ENCODE results near the gene PLEKHG4B.

Gene PLEKHG4B

DNA sequence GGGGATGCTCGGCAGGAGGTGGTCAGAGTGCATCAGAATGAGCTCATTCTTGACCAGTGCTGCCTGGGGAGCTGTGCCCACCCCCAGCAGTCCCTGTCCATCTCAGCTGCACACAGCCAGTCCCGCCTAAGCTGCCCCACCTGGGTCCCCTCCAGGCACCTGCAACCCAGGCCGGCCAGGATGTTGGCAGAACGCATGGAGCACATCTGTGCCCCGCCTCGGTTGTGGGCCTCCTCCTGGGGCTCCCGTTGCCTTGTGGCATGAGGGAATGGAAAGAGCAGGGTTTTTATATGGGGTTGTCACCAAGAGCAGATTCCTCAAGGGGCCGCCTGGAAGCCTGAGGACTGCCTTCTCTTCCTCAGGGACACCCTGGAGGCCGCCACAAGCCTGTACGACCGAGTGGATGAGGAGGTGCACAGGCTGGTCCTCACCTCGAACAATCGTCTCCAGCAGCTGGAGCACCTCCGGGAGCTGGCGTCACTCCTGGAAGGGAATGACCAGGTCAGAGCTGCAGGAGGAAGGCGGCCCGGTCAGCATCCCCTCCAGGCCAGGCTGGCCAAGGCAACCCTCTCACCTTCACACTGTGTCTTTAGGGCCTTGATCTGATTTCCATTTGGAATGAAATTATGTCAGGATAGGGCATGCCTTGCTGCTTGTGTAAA is 64.6 kb downstream of the PLEKHG4B start:
- DNase-seq (no peak), ATAC-seq (replicated peaks) (no peak)
- Mint-ChIP-seq H3K4me3 (no peak overlapping the region), H3K9me3 (no peaks in the 10 kb centered on the region), H3K27me3 (peaks cover 46 to 71% of the 10 kb centered on the region in 2 donors), H3K27ac (no peak overlapping the region), H3K4me1 (ENCODE audit: low read depth in 2 of 2) (peaks cover 0 to 3% of the 10 kb centered on the region in 2 donors), H3K36me3 (ENCODE audit: insufficient read depth) (no peaks in the 10 kb centered on the region)

DNA sequence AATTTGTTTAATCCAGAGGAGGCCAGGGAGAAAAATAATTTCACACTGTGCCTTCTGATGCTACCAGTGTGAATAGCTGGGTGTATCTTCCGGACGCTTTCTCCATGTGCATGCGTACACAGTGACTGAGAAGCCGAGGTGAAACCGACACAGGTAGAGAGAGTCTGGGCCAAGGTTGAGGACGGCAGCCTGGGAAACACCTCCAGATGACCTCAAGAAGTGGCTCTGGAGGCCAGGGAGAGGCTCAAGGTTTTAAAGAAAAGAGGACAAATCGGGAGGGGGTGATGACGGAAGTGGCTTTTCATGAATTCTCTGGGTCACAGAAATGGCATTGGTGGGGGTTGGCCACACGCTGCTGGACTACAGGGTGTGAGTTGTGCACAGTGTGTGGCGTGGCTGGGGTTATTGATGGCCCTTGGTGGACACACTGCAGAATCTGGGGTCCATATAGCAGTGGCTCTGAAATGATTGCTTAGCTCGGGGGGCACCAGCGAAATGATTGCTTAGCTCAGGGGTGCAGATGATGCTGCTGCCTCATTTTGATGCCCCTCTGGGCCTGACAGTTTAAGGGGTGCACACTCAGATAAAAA is 65.3 kb downstream of the PLEKHG4B start:
- DNase-seq (no peak), ATAC-seq (replicated peaks) (no peak)
- Mint-ChIP-seq H3K27me3 (peaks cover 47 to 77% of the 10 kb centered on the region in 2 donors), H3K36me3 (ENCODE audit: insufficient read depth) (no peaks in the 10 kb centered on the region), H3K9me3 (no peaks in the 10 kb centered on the region), H3K4me3 (no peak overlapping the region), H3K4me1 (ENCODE audit: low read depth in 2 of 2) (peaks cover 0 to 3% of the 10 kb centered on the region in 2 donors), H3K27ac (no peak overlapping the region)

DNA sequence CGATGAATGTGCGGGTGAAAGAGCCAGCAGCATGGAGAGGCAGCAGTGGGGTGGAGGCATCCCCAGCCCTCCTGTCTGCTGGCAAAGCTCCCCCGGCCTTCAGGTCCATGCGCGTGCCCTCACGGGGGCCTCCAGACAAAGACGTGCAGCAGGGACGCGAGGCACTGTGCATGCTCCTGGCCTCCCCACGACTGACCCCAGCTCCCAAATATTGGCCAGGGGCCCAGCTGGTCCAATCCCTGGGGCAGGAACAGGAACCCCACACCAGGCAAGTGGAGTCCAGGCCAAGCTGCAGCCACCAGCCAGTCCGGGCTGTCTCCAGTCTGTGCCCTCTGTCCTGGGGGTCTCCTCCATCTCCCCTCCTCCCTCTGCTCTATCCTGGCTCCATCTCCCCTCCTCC is 65.8 kb downstream of the PLEKHG4B start:
- Mint-ChIP-seq H3K27ac (no peak overlapping the region), H3K4me3 (no peak overlapping the region), H3K36me3 (ENCODE audit: insufficient read depth) (no peaks in the 10 kb centered on the region), H3K9me3 (no peaks in the 10 kb centered on the region), H3K27me3 (peaks cover 47 to 77% of the 10 kb centered on the region in 2 donors), H3K4me1 (ENCODE audit: low read depth in 2 of 2) (peaks cover 0 to 3% of the 10 kb centered on the region in 2 donors)
- no peak for ATAC-seq (replicated peaks)
- DNase-seq, result no peak

DNA sequence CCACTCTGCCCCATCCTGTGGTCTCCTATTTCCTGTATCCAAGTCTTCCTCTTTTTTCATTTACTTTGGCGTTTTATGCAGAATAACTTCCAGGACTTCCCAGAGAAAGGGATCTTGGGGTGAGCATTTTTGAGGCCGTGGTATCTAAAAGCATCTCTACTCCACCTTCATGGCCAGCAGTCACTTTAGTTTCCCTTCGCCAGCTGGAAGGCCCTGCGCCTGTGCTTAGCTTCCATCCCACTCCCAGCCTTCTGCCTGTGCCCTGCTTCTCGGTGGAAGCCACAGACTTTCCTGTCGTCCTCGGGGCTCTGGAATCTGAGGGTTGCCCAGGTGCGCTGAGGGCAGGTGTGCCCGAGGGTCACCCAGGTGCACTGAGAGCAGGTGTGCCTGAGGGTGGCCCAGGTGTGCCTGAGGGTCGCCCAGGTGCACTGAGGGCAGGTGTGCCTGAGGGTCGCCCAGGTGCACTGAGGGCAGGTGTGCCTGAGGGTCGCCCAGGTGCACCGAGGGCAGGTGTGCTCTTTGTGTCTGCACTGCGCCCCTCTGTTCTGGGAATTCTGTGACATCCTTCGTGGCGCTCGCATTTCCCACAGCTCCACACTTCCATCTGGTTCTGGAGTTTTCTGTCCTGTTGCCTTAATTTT is 67.0 kb downstream of the PLEKHG4B start:
- peak overlapping the region in 1 of 2 donors; percentile 15 for H3K27ac Mint-ChIP-seq
- H3K4me1 Mint-ChIP-seq (ENCODE audit: low read depth in 2 of 2), result peaks cover 0 to 3% of the 10 kb centered on the region in 2 donors
- no peak for DNase-seq
- no peaks in the 10 kb centered on the region for H3K9me3 Mint-ChIP-seq
- no peak for ATAC-seq (replicated peaks)
- peaks cover 47 to 77% of the 10 kb centered on the region in 2 donors for H3K27me3 Mint-ChIP-seq
- H3K4me3 Mint-ChIP-seq, result no peak overlapping the region
- no peaks in the 10 kb centered on the region for H3K36me3 Mint-ChIP-seq (ENCODE audit: insufficient read depth)

DNA sequence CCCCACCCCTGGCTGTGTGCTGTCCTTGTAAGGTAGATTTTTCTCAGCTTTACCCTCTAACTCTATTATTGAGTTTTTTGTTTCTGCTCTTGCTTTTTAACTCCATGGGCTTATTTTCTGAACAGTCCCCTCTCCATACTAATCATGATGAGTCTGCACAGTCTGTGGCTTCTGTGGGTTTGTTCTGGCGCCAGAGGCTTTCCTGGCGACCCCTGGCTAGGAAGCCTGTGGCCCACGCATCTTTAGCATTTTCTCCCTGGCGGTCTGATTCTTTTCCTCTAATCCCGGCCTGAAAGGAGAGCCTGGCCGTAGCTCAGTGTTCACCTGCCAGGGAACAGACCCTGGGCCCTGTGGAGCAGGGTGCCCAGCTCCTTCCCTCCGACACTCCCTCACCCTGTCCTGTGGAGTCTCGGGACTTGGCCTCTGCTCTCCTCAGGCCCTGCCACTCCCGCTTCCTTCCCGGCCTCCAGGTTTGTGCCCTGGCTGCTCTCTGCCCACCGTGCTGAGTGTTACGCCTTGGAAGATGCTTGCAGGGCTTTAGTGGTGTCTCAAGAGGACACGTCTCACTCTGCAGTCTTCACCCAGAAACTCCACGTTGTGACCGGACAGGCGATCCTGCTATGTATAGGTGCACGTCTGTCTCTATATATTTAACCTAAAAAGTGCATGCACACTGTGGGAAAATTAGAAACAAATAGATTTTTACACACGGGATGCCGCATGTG is 67.6 kb downstream of the PLEKHG4B start:
- no peak for DNase-seq

DNA sequence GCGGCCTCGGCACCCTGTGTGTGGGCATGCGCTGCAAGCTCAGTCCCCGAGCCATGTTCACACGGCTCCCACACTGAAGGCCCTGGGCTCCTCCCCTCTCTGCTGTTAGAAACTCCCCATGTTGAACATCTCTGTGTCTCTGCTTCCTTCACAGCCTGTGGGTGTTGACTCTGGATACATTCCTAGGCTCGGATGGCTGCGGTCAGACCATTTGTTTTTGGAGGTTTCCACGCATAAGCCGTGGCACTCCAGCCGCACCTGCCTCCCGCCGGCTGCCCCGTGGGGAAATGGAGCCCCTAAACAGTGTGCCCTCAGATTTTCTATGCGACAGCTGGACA is 68.2 kb downstream of the PLEKHG4B start:
- no peak for DNase-seq
- peaks cover 47 to 66% of the 10 kb centered on the region in 2 donors for H3K27me3 Mint-ChIP-seq
- H3K36me3 Mint-ChIP-seq (ENCODE audit: insufficient read depth), result no peaks in the 10 kb centered on the region
- no peaks in the 10 kb centered on the region for H3K9me3 Mint-ChIP-seq
- H3K27ac Mint-ChIP-seq, result peak overlapping the region in 1 of 2 donors; percentile 59
- no peak overlapping the region for H3K4me3 Mint-ChIP-seq
- H3K4me1 Mint-ChIP-seq (ENCODE audit: low read depth in 2 of 2), result peaks cover 0 to 3% of the 10 kb centered on the region in 2 donors
- ATAC-seq (replicated peaks), result no peak

More for the DNA sequence above, 67.6 kb downstream of the PLEKHG4B start:
- Mint-ChIP-seq H3K4me3 (no peak overlapping the region), H3K9me3 (no peaks in the 10 kb centered on the region), H3K36me3 (ENCODE audit: insufficient read depth) (no peaks in the 10 kb centered on the region), H3K27me3 (peaks cover 47 to 71% of the 10 kb centered on the region in 2 donors), H3K27ac (peak overlapping the region; percentile 15 to 59), H3K4me1 (ENCODE audit: low read depth in 2 of 2) (peaks cover 0 to 3% of the 10 kb centered on the region in 2 donors)
- no peak for ATAC-seq (replicated peaks)

DNA sequence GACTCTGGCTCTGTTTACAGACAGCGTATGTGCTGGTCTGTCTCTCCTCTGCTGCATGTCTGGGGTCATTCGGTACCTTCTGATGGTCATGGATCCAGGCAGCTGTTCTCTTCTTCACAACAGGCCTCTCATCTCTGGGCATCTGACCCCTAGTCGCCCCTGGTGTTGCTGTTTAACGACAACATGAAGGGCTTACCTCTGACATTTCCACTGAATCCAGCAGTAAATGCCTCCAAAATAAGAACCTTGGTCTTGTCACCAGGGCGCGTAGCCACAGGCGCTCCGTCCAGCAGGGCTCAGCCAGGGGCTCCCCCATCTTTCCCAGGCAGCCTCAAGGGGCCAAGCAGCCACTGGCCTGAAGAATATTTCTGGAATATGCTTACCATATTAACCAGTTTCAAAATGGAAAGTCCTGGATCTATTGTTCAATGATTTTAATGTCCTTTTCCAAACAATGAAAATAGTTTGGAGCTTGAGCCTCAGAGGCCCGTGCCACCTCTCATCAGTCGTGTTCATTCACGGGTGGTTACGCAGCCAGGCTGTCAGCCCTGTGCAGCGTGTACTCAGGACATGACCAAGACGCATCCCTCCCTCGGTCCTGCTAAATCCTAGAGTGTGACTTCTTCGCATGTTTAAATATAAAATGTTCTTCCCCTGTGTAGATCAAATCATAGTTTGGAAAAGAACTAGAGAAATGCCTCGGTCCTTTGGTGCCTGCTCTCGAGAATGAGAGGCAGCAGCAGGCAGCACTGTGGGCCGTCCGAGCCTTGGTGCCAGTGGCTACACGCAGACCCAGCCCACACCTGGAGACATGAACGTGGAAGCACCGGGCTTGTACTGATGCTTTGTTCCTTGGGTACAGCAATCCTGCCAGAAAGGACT is 69.2 kb downstream of the PLEKHG4B start:
- H3K27me3 Mint-ChIP-seq, result peaks cover 47 to 56% of the 10 kb centered on the region in 2 donors
- H3K4me3 Mint-ChIP-seq, result no peak overlapping the region
- H3K4me1 Mint-ChIP-seq (ENCODE audit: low read depth in 2 of 2), result peaks cover 0 to 3% of the 10 kb centered on the region in 2 donors
- DNase-seq (no peak), ATAC-seq (replicated peaks) (no peak)
- no peaks in the 10 kb centered on the region for H3K36me3 Mint-ChIP-seq (ENCODE audit: insufficient read depth)
- no peak overlapping the region for H3K27ac Mint-ChIP-seq
- H3K9me3 Mint-ChIP-seq, result no peaks in the 10 kb centered on the region

DNA sequence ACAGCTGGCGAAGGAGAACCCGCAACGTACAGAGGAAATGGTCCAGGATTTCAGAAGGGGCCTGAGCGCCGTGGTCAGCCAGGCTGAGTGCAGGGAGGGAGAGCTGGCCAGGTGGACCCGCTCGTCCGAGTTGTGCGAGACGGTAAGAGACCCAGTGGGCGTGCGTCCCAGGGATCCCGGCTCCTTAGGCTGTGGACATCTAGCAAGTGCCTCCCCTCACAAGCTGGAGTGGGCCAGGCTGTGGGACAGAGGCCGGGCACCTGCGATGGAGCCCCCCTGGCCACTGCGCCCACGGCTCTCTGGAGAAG is 69.8 kb downstream of the PLEKHG4B start:
- no peak for DNase-seq
- H3K4me3 Mint-ChIP-seq, result no peak overlapping the region
- H3K9me3 Mint-ChIP-seq, result no peaks in the 10 kb centered on the region
- peaks cover 0 to 3% of the 10 kb centered on the region in 2 donors for H3K4me1 Mint-ChIP-seq (ENCODE audit: low read depth in 2 of 2)
- H3K27me3 Mint-ChIP-seq, result peaks cover 42 to 50% of the 10 kb centered on the region in 2 donors
- no peaks in the 10 kb centered on the region for H3K36me3 Mint-ChIP-seq (ENCODE audit: insufficient read depth)
- H3K27ac Mint-ChIP-seq, result no peak overlapping the region
- ATAC-seq (replicated peaks), result no peak

DNA sequence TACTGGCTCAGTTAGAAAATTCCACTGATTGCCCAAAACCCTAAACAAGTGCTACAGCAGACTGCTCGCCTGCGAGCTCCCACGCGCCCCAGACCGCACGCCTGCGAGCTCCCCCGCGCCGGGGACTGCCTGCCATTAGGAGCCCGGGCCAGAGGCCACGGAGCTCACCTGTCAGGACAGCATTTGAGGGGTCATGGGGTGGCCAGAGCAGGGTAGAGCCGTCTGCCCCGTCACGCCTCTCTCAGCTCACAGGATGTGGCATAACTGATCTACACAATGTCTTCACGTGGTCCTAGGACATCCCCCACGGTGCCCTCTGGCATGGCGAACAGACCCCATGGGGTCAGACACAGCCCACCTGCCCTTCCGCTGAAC is 70.2 kb downstream of the PLEKHG4B start:
- Mint-ChIP-seq H3K27me3 (peaks cover 38 to 46% of the 10 kb centered on the region in 2 donors), H3K9me3 (no peaks in the 10 kb centered on the region), H3K4me1 (ENCODE audit: low read depth in 2 of 2) (peaks cover 0 to 3% of the 10 kb centered on the region in 2 donors), H3K36me3 (ENCODE audit: insufficient read depth) (no peaks in the 10 kb centered on the region), H3K4me3 (no peak overlapping the region), H3K27ac (no peak overlapping the region)
- ATAC-seq (replicated peaks) (no peak), DNase-seq (no peak)

DNA sequence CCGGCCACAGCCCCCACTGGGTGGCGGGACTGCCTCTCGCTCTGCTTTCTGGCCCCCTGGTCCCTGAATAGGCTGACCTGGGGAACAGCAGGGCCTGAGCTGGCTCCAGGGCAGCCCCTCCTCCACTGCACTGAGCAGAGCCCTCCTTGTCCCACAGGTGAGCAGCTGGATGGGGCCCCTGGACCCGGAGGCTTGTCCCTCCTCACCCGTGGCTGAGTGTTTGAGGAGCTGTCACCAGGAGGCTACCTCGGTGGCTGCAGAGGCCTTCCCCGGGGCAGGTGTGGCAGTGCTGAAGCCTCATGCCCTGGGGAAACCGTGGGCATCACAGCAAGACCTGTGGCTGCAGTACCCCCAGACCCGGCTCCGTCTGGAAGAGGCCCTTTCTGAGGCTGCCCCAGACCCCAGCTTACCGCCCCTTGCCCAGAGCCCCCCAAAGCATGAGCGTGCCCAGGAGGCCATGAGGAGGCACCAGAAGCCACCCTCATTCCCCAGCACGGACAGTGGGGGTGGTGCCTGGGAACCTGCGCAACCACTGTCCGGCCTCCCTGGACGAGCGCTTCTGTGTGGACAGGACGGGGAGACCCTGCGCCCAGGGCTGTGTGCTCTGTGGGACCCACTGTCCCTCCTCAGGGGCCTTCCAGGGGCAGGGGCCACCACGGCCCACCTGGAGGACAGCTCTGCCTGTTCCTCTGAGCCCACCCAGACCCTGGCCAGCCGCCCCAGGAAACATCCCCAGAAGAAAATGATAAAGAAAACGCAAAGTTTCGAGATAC is 70.8 kb downstream of the PLEKHG4B start:
- peaks cover 0 to 3% of the 10 kb centered on the region in 2 donors for H3K4me1 Mint-ChIP-seq (ENCODE audit: low read depth in 2 of 2)
- no peaks in the 10 kb centered on the region for H3K36me3 Mint-ChIP-seq (ENCODE audit: insufficient read depth)
- DNase-seq (no peak), ATAC-seq (replicated peaks) (no peak)
- peaks cover 35 to 40% of the 10 kb centered on the region in 2 donors for H3K27me3 Mint-ChIP-seq
- no peak overlapping the region for H3K4me3 Mint-ChIP-seq
- H3K9me3 Mint-ChIP-seq, result no peaks in the 10 kb centered on the region
- H3K27ac Mint-ChIP-seq, result no peak overlapping the region

DNA sequence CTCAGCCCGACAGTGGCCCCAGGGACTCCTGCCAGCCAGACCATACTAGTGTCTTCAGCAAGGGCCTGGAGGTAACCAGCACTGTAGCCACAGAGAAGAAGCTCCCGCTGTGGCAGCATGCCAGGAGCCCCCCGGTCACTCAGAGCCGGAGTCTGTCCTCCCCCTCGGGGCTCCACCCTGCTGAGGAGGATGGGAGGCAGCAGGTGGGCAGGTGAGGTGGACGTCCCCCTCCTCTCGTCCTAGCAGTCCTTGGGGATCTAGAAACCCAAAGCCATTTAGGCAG is 71.3 kb downstream of the PLEKHG4B start:
- H3K4me3 Mint-ChIP-seq, result no peak overlapping the region
- no peak for ATAC-seq (replicated peaks)
- peaks cover 0 to 3% of the 10 kb centered on the region in 2 donors for H3K4me1 Mint-ChIP-seq (ENCODE audit: low read depth in 2 of 2)
- H3K9me3 Mint-ChIP-seq, result no peaks in the 10 kb centered on the region
- no peaks in the 10 kb centered on the region for H3K36me3 Mint-ChIP-seq (ENCODE audit: insufficient read depth)
- peaks cover 34 to 39% of the 10 kb centered on the region in 2 donors for H3K27me3 Mint-ChIP-seq
- no peak overlapping the region for H3K27ac Mint-ChIP-seq
- DNase-seq, result no peak

DNA sequence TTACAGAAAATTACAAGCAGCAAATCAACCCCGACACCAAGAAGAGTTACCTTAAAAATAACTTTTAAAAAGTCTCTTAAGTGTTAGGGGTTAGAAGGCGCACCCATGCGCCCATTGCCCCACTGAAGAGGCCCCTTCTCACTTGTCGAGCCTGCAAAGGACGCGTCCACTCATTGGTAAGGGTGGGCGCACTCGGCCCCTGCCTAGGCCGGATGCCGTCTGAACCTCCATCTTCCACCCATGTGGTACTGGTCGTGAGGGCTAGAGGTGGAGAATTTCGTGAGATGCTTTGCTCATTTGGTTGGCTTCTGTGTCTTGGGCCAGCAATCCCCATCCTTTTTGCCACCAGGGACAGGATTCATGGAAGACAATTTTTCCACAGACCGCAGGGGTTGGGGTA is 71.9 kb downstream of the PLEKHG4B start:
- H3K36me3 Mint-ChIP-seq (ENCODE audit: insufficient read depth), result no peaks in the 10 kb centered on the region
- H3K9me3 Mint-ChIP-seq, result no peaks in the 10 kb centered on the region
- peaks cover 29 to 33% of the 10 kb centered on the region in 2 donors for H3K27me3 Mint-ChIP-seq
- DNase-seq (no peak), ATAC-seq (replicated peaks) (no peak)
- H3K27ac Mint-ChIP-seq, result no peak overlapping the region
- H3K4me3 Mint-ChIP-seq, result no peak overlapping the region
- H3K4me1 Mint-ChIP-seq (ENCODE audit: low read depth in 2 of 2), result peaks cover 0 to 3% of the 10 kb centered on the region in 2 donors

Data from effector memory CD8-positive, alpha-beta T cell (primary cell).